A549 (cell line): ENCODE data around the gene AMIGO2. TPM values are rescaled to one million over a fixed set of nuclear protein-coding genes. Genes with fewer than 3 reads are reported as not detected.

Experiments
- ATAC-seq, 2 experiments: fragments of 200-7000 bp in 1 of 2; fragments of >200 bp in 1 of 2; cut with Nextera tagmentation in 1 of 2; cut with Tn5 transposase in 1 of 2; 3 replicates each; pipeline versions ENCODE4 v1.8.0 to v1.9.1; 2018 to 2020; ENCODE audit warnings: mild to moderate bottlenecking in 1 of 2, moderate library complexity in 1 of 2
- CTCF ChIA-PET: fragments of 300-600 bp; sonication (Branson Sonifier 250); formaldehyde crosslinking; extraction: SDS; loops from one replicate; lab custom pipeline; 2021; ENCODE audit warnings: antibody characterized with exemption, inconsistent platforms; lab: Yijun Ruan, JAX
- POLR2A ChIA-PET: fragments of 350-600 bp; formaldehyde crosslinking; extraction: SDS; loops from one replicate; lab custom pipeline; 2021; ENCODE audit warnings: antibody characterized with exemption, inconsistent platforms; lab: Yijun Ruan, JAX
- DNase-seq, 2 experiments: peaks; one replicate each; pipeline versions ENCODE4 v3.0.0 to v3.0.0-alpha.2; 2011 to 2016; ENCODE audit warnings: low read depth in 1 of 2, low spot score in 1 of 2
- FAIRE-seq: peaks from 2 replicates; lab custom pipeline; 2011; peaks lifted over from hg19 to GRCh38; lab: Jason Lieb, UNC
- H3K27ac ChIP-seq, 2 experiments: fragments of >200 bp; sonication (Bioruptor Twin); formaldehyde crosslinking; 3 replicates each; pipeline ENCODE4 v1.5.1; 2016 to 2017
- H3K4me1 ChIP-seq: fragments of >200 bp; sonication (Bioruptor Twin); formaldehyde crosslinking; 3 replicates; pipeline ENCODE4 v1.6.1; 2016
- H3K4me2 ChIP-seq: fragments of >200 bp; sonication (Bioruptor Twin); formaldehyde crosslinking; 3 replicates; pipeline ENCODE4 v1.6.1; 2016
- H3K4me3 ChIP-seq: fragments of >200 bp; sonication (Bioruptor Twin); formaldehyde crosslinking; 3 replicates; pipeline ENCODE4 v1.5.1; 2016
- H3K9me3 ChIP-seq: fragments of >200 bp; sonication (Bioruptor Twin); formaldehyde crosslinking; 3 replicates; pipeline ENCODE4 v1.6.1; 2016
- EHF ChIP-seq: fragments of 250-450 bp; sonication (Bioruptor Pico); IDR thresholded peaks from 2 replicates; pipeline ENCODE4 v1.5.0; 2020; ENCODE audit warnings: mild to moderate bottlenecking
- ESRRA ChIP-seq: fragments of 150-350 bp; IDR thresholded peaks from 2 replicates; pipeline ENCODE4 v1.6.1; 2014; ENCODE audit warnings: mild to moderate bottlenecking, low read length, borderline replicate concordance
- FOSB ChIP-seq: fragments of 250-450 bp; sonication (Bioruptor Pico); IDR thresholded peaks from 2 replicates; pipeline ENCODE4 v1.5.0; 2020; ENCODE audit warnings: mild to moderate bottlenecking, moderate library complexity
- FOSL2 ChIP-seq, 2 experiments: fragments of 450-650 bp in 1 of 2; fragments of >200 bp in 1 of 2; sonication (Bioruptor Twin) in 1 of 2; formaldehyde crosslinking; IDR thresholded peaks; 2 replicates each; pipeline versions ENCODE4 v1.5.0 to v1.6.1; 2016 to 2020; ENCODE audit warnings: mild to moderate bottlenecking in 1 of 2, moderate library complexity in 1 of 2
- GATA3 ChIP-seq: IDR thresholded peaks from 2 replicates; pipeline ENCODE4 v1.6.1; 2012; ENCODE audit warnings: borderline replicate concordance
- HEYL ChIP-seq: fragments of 250-450 bp; sonication (Bioruptor Pico); IDR thresholded peaks from 2 replicates; pipeline ENCODE4 v1.8.0; 2021; ENCODE audit warnings: mild to moderate bottlenecking, moderate library complexity
- HOXA7 ChIP-seq: fragments of 250-450 bp; sonication (Bioruptor Pico); IDR thresholded peaks from 2 replicates; pipeline ENCODE4 v1.5.0; 2020; ENCODE audit warnings: mild to moderate bottlenecking, moderate library complexity
- JUN ChIP-seq, 2 experiments: fragments of >200 bp; sonication (Bioruptor Twin); formaldehyde crosslinking; IDR thresholded peaks; 2 replicates in 1 of 2; 3 replicates in 1 of 2; pipeline ENCODE4 v1.6.1; 2016 to 2017
- MAZ ChIP-seq: fragments of 150-350 bp; IDR thresholded peaks from 2 replicates; pipeline ENCODE4 v1.6.1; 2014; ENCODE audit warnings: antibody characterized with exemption, low read depth, low read length, borderline replicate concordance
- NR3C1 ChIP-seq: fragments of >200 bp; sonication (Bioruptor Twin); formaldehyde crosslinking; IDR thresholded peaks from 3 replicates; pipeline ENCODE4 v1.6.1; 2017
- POLR2A ChIP-seq: IDR thresholded peaks from 2 replicates; pipeline ENCODE4 v1.6.1; 2012; ENCODE audit warnings: mild to moderate bottlenecking, low read length
- POLR2AphosphoS2 ChIP-seq: conservative IDR thresholded peaks from 2 replicates; pipeline ENCODE4 v1.6.1; 2012; ENCODE audit warnings: low read length, improper control_type of control experiment, inconsistent platforms
- SMC3 ChIP-seq: fragments of >200 bp; sonication (Bioruptor Twin); formaldehyde crosslinking; IDR thresholded peaks from 3 replicates; pipeline ENCODE4 v1.6.1; 2018; ENCODE audit warnings: inconsistent platforms
- TFCP2L1 ChIP-seq: fragments of 250-450 bp; sonication (Bioruptor Pico); IDR thresholded peaks from 2 replicates; pipeline ENCODE4 v1.5.0; 2021; ENCODE audit warnings: mild to moderate bottlenecking
- ZC3H11A ChIP-seq: fragments of 450-650 bp; IDR thresholded peaks from 2 replicates; pipeline ENCODE4 v1.6.1; 2014; ENCODE audit warnings: antibody characterized with exemption, mild to moderate bottlenecking
- ZFP36 ChIP-seq: fragments of 450-650 bp; IDR thresholded peaks from 2 replicates; pipeline ENCODE4 v1.6.1; 2014; ENCODE audit warnings: borderline replicate concordance; ENCODE audit not compliant: partially characterized antibody
- WGBS: methylation state at CpG from one replicate; pipeline ENCODE4 v1.1.6; 2017; ENCODE audit errors: missing lambda C conversion rate; 5-methylcytosine and 5-hydroxymethylcytosine counted together
- polyA plus RNA-seq, 4 experiments: library from polyadenylated mRNA; depleted of rRNA in 3 of 4; stranded (reverse); fragments of >200 nt; fragmentation: RNase III in 1 of 4; extraction: RNeasy Plus Mini Kit Qiagen cat#74134 plus additional on column Dnase treatment in 1 of 4; gene quantifications; 2 replicates in 3 of 4; 3 replicates in 1 of 4; pipeline ENCODE4 v1.2.3, GENCODE V29; 2011 to 2017
- TF ChIP-seq, protein P1 (sequence below): fragments of 250-450 bp; sonication (Bioruptor Pico); IDR thresholded peaks from 2 replicates; pipeline ENCODE4 v1.5.0; 2021; ENCODE audit warnings: mild to moderate bottlenecking, moderate library complexity, borderline replicate concordance
- TF ChIP-seq, protein P2 (sequence below): IDR thresholded peaks from 2 replicates; pipeline ENCODE4 v1.6.1; 2012; ENCODE audit warnings: low read depth, borderline replicate concordance
- TF ChIP-seq, protein P3 (sequence below): fragments of 200-600 bp; sonication (generic); IDR thresholded peaks from 2 replicates; pipeline ENCODE4 v1.6.1; 2016; ENCODE audit warnings: antibody characterized with exemption, mild to moderate bottlenecking, moderate library complexity

The AMIGO2 gene
- polyA plus RNA-seq, 2 of the 4 experiments (the other 2 are of a cell fraction), result 288 to 636 TPM

DNA sequence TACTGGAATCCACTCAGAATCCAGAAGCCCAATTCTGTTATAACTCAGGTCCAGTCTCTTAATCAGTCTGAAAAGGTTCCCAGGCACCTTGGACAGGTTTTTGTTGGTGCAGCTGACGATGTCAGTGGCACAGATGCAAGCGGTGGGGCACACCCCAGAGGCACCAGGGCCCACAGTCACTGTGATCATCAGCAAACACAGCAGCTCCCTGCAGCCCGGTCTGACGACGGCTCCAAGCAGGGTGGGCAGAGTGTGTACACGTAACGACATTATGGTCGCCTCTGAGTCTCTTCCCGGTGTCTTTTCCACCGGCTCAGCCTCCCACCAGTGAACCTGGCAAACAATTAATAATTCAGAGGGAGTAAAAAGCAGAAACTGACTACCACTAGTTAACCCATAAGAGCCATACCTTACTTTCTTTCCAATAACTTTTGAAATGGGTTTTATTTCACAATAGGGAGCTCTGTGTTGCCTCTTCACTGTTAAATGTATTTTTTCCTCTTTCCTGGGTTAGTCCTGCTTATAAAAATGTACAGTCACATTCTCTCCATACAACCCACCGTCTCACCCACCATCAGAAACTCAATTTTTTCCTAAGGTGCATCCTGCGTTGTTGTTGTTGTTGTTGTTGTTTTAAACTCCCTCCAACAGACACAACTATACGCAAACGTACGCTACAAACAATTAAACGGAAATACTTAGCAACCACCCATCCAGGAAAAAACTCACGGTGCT, 859 bp downstream of the AMIGO2 start:
- H3K9me3 ChIP-seq, result no peaks in the 10 kb centered on the region
- ATAC-seq, result peak; percentile 17 to 43; a peak in 3 of 6 replicates
- POLR2A ChIA-PET, result interaction anchor here (0.9 to 11.0 kb wide), 17 partner anchors 9 to 319 kb away, joined by 3 to 156 read pairs (median 6); no protein-coding TSS in a partner anchor
- CTCF ChIA-PET, result interaction anchor here (0.8 to 3.9 kb wide), 15 partner anchors 10 to 607 kb away, joined by 3 to 25 read pairs (median 3); no protein-coding TSS in a partner anchor
- TF ChIP-seq SMC3, result peak; percentile 18; the same call in 1 of the 3 replicates
- no peak; the same call in 1 of the 2 replicates for TF ChIP-seq EHF (CRISPR knock-in tag)
- no peak for TF ChIP-seq FOSL2 (IDR thresholded peaks at IDR 0.05)
- peak; percentile 32; the same call in 1 of the 2 replicates for TF ChIP-seq FOSL2 (CRISPR knock-in tag; IDR thresholded peaks at IDR 0.05)
- TF ChIP-seq TFCP2L1 (CRISPR knock-in tag), result peak; percentile 65; the same call in 1 of the 2 replicates
- peak; percentile 57 for TF ChIP-seq POLR2A
- TF ChIP-seq ESRRA, result no peak
- peak; percentile 50; the same call in 1 of the 2 replicates for TF ChIP-seq FOSB (CRISPR knock-in tag)
- TF ChIP-seq HEYL (CRISPR knock-in tag), result no peak
- peak; percentile 72; the same call in 1 of the 2 replicates for TF ChIP-seq HOXA7 (CRISPR knock-in tag)
- TF ChIP-seq POLR2AphosphoS2, result peak; percentile 71; the same call in 1 of the 2 replicates
- TF ChIP-seq, protein P1, sequence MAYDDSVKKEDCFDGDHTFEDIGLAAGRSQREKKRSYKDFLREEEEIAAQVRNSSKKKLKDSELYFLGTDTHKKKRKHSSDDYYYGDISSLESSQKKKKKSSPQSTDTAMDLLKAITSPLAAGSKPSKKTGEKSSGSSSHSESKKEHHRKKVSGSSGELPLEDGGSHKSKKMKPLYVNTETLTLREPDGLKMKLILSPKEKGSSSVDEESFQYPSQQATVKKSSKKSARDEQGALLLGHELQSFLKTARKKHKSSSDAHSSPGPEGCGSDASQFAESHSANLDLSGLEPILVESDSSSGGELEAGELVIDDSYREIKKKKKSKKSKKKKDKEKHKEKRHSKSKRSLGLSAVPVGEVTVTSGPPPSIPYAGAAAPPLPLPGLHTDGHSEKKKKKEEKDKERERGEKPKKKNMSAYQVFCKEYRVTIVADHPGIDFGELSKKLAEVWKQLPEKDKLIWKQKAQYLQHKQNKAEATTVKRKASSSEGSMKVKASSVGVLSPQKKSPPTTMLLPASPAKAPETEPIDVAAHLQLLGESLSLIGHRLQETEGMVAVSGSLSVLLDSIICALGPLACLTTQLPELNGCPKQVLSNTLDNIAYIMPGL, result peak; percentile 71; the same call in 1 of the 2 replicates
- TF ChIP-seq ZFP36, result peak; percentile 3
- no peak for TF ChIP-seq MAZ
- TF ChIP-seq ZC3H11A, result 0 out of 2 replicates have a peak, but pooled peaks have one; percentile 1
- TF ChIP-seq, all 56 proteins: peak for 10
- peak overlapping the region; percentile 74 for H3K4me3 ChIP-seq
- DNase-seq, result peak; percentile 57 to 86
- peaks cover 42% of the 10 kb centered on the region for H3K4me1 ChIP-seq
- no peak for FAIRE-seq
- WGBS, result 2% methylated on average over 17 of the region's 17 CpGs
- H3K27ac ChIP-seq, result peak overlapping the region; percentile 97 to 100
- peak overlapping the region; percentile 89 for H3K4me2 ChIP-seq

DNA sequence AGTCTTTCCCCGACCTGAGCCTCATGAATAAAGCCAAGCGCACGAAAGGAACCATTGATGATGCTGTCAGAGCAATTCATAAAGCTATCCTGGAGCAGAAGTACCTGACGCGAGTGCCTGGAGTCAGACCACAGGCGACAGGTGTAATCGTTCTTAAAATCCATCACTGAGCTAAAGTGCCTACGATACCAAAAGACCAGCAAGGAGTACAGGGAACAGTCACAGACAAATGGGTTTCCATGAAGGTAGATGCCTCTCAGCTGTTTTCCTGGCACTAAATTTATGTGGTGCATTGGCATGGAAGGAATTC, 1.7 kb downstream of the AMIGO2 start:
- no peak for DNase-seq
- CTCF ChIA-PET, result interaction anchor here (0.8 to 3.9 kb wide), 10 partner anchors 11 to 608 kb away, joined by 3 to 25 read pairs (median 4); no protein-coding TSS in a partner anchor

More for the DNA sequence above, 1.7 kb downstream of the AMIGO2 start:
- Histone ChIP-seq H3K4me2 (peak overlapping the region; percentile 89), H3K4me3 (peak overlapping the region; percentile 74), H3K9me3 (no peaks in the 10 kb centered on the region), H3K27ac (peak overlapping the region; percentile 97 to 100), H3K4me1 (peaks cover 42% of the 10 kb centered on the region)
- TF ChIP-seq POLR2AphosphoS2, result 0 out of 2 replicates have a peak, but pooled peaks have one; percentile 50
- TF ChIP-seq, protein P2, sequence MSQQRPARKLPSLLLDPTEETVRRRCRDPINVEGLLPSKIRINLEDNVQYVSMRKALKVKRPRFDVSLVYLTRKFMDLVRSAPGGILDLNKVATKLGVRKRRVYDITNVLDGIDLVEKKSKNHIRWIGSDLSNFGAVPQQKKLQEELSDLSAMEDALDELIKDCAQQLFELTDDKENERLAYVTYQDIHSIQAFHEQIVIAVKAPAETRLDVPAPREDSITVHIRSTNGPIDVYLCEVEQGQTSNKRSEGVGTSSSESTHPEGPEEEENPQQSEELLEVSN, result no peak
- TF ChIP-seq, protein P3, sequence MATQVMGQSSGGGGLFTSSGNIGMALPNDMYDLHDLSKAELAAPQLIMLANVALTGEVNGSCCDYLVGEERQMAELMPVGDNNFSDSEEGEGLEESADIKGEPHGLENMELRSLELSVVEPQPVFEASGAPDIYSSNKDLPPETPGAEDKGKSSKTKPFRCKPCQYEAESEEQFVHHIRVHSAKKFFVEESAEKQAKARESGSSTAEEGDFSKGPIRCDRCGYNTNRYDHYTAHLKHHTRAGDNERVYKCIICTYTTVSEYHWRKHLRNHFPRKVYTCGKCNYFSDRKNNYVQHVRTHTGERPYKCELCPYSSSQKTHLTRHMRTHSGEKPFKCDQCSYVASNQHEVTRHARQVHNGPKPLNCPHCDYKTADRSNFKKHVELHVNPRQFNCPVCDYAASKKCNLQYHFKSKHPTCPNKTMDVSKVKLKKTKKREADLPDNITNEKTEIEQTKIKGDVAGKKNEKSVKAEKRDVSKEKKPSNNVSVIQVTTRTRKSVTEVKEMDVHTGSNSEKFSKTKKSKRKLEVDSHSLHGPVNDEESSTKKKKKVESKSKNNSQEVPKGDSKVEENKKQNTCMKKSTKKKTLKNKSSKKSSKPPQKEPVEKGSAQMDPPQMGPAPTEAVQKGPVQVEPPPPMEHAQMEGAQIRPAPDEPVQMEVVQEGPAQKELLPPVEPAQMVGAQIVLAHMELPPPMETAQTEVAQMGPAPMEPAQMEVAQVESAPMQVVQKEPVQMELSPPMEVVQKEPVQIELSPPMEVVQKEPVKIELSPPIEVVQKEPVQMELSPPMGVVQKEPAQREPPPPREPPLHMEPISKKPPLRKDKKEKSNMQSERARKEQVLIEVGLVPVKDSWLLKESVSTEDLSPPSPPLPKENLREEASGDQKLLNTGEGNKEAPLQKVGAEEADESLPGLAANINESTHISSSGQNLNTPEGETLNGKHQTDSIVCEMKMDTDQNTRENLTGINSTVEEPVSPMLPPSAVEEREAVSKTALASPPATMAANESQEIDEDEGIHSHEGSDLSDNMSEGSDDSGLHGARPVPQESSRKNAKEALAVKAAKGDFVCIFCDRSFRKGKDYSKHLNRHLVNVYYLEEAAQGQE, result no peak
- no peak for TF ChIP-seq NR3C1
- peak in 1 of 2 experiments; percentile 13; a peak in 2 of 5 replicates for TF ChIP-seq JUN (IDR thresholded peaks at IDR 0.05)
- peak; percentile 25; the same call in 1 of the 2 replicates for TF ChIP-seq GATA3
- 2% methylated on average over 8 of the region's 8 CpGs for WGBS
- POLR2A ChIA-PET, result interaction anchor here (0.9 to 11.0 kb wide), 9 partner anchors 10 to 300 kb away, joined by 3 to 156 read pairs (median 18); no protein-coding TSS in a partner anchor
- ATAC-seq (no peak), FAIRE-seq (no peak)
